Karpas-422 (cell line): ENCODE results near the gene TXNL4B. TPM values are rescaled to one million over a fixed set of nuclear protein-coding genes. Genes with fewer than 3 reads are reported as not detected.

ENCODE experiments used
- DNase-seq: peaks from one replicate; pipeline ENCODE4 v3.0.0-alpha.2; 2015
- H2AFZ ChIP-seq: fragments of 200-600 bp; sonication (generic); 2 replicates; pipeline ENCODE4 v1.6.1; 2014; ENCODE audit warnings: antibody characterized with exemption, low read length, mixed read lengths
- H3K27ac ChIP-seq: fragments of 200-600 bp; sonication (generic); 2 replicates; pipeline ENCODE4 v1.5.1; 2014; ENCODE audit warnings: mild to moderate bottlenecking, low read length, moderate library complexity
- H3K27me3 ChIP-seq: fragments of 200-600 bp; sonication (generic); 2 replicates; pipeline ENCODE4 v1.6.1; 2014; ENCODE audit warnings: low read length, mixed read lengths
- H3K36me3 ChIP-seq: fragments of 200-600 bp; sonication (generic); 2 replicates; pipeline ENCODE4 v1.6.1; 2014; ENCODE audit warnings: low read length, mixed read lengths; ENCODE audit not compliant: insufficient read depth
- H3K4me1 ChIP-seq: fragments of 200-600 bp; sonication (generic); 2 replicates; pipeline ENCODE4 v1.6.1; 2014; ENCODE audit warnings: mild to moderate bottlenecking, low read length, mixed read lengths
- H3K4me2 ChIP-seq: fragments of 200-600 bp; sonication (generic); 2 replicates; pipeline ENCODE4 v1.6.1; 2014; ENCODE audit warnings: low read length, low read depth, mild to moderate bottlenecking; ENCODE audit not compliant: poor library complexity, severe bottlenecking
- H3K4me3 ChIP-seq: fragments of 200-600 bp; sonication (generic); 2 replicates; pipeline ENCODE4 v1.5.1; 2014; ENCODE audit warnings: mild to moderate bottlenecking, antibody characterized with exemption, low read length, mixed read lengths
- H3K79me2 ChIP-seq: fragments of 200-600 bp; sonication (generic); 2 replicates; pipeline ENCODE4 v1.6.1; 2014; ENCODE audit warnings: mild to moderate bottlenecking, low read length, mixed read lengths
- H3K9ac ChIP-seq: fragments of 200-600 bp; sonication (generic); 2 replicates; pipeline ENCODE4 v1.6.0; 2014; ENCODE audit warnings: low read length
- H3K9me2 ChIP-seq: fragments of 200-600 bp; sonication (generic), shearing (Covaris generic); replicated peaks from 2 replicates; pipeline ENCODE4 v1.6.0; 2014; ENCODE audit warnings: mild to moderate bottlenecking, low read length, moderate library complexity; ENCODE audit not compliant: insufficient read depth
- H3K9me3 ChIP-seq: fragments of 300-700, 200-600 bp; sonication (generic); 2 replicates; pipeline ENCODE4 v1.6.1; 2014; ENCODE audit warnings: low read length, mixed read lengths
- H4K20me1 ChIP-seq: fragments of 200-600 bp; sonication (generic); 2 replicates; pipeline ENCODE4 v1.6.1; 2014; ENCODE audit warnings: mild to moderate bottlenecking, antibody characterized with exemption, low read length, low read depth; ENCODE audit not compliant: insufficient read depth
- total RNA-seq: library from RNA; depleted of rRNA; stranded (reverse); fragments of >200 nt; shearing (Covaris generic); gene quantifications from 2 replicates; pipeline ENCODE4 v1.2.3, GENCODE V29; 2014; ENCODE audit warnings: low replicate concordance

The TXNL4B gene
- total RNA-seq, 1 experiment from 2014 or later: 15.2 TPM

- H3K9ac ChIP-seq: no peak overlapping the region
- DNase-seq: no peak
- no peaks in the 10 kb centered on the region for H3K9me2 ChIP-seq
- no peaks in the 10 kb centered on the region for H3K9me3 ChIP-seq
- H3K36me3 ChIP-seq: no peaks in the 10 kb centered on the region
- H3K4me2 ChIP-seq: no peak overlapping the region
- no peak overlapping the region for H2AFZ ChIP-seq
- no peak overlapping the region for H3K27ac ChIP-seq
- no peaks in the 10 kb centered on the region for H3K4me1 ChIP-seq
- H3K79me2 ChIP-seq: no peaks in the 10 kb centered on the region
- no peaks in the 10 kb centered on the region for H3K27me3 ChIP-seq
- H4K20me1 ChIP-seq: no peaks in the 10 kb centered on the region
- no peak overlapping the region for H3K4me3 ChIP-seq
Observed at GRCh38 chr16:72122308-72122707, 28.9 kb upstream of the TXNL4B start.

- Histone ChIP-seq H3K79me2 (no peaks in the 10 kb centered on the region), H2AFZ (no peak overlapping the region), H3K9me2 (no peaks in the 10 kb centered on the region), H3K4me3 (no peak overlapping the region), H3K9ac (no peak overlapping the region), H3K27me3 (no peaks in the 10 kb centered on the region), H3K9me3 (no peaks in the 10 kb centered on the region), H3K27ac (no peak overlapping the region), H3K4me1 (no peaks in the 10 kb centered on the region), H3K4me2 (no peak overlapping the region), H3K36me3 (no peaks in the 10 kb centered on the region), H4K20me1 (no peaks in the 10 kb centered on the region)
- no peak for DNase-seq
Observed at GRCh38 chr16:72120026-72120425, 26.6 kb upstream of the TXNL4B start.

- H3K4me2 ChIP-seq: no peak overlapping the region
- no peaks in the 10 kb centered on the region for H4K20me1 ChIP-seq
- DNase-seq: no peak
- no peaks in the 10 kb centered on the region for H3K9me3 ChIP-seq
- no peaks in the 10 kb centered on the region for H3K9me2 ChIP-seq
- H3K9ac ChIP-seq: no peak overlapping the region
- no peaks in the 10 kb centered on the region for H3K79me2 ChIP-seq
- no peaks in the 10 kb centered on the region for H3K4me1 ChIP-seq
- peaks cover 9% of the 10 kb centered on the region; the same call in 1 of the 2 replicates for H3K36me3 ChIP-seq
- H3K27ac ChIP-seq: no peak overlapping the region
- H2AFZ ChIP-seq: no peak overlapping the region
- no peaks in the 10 kb centered on the region for H3K27me3 ChIP-seq
- H3K4me3 ChIP-seq: no peak overlapping the region
Observed at GRCh38 chr16:72113616-72113945, 20.2 kb upstream of the TXNL4B start.

GRCh38 chr16:72112906-72113615 is 19.6 kb upstream of the TXNL4B start:
- Histone ChIP-seq H3K9me2 (no peaks in the 10 kb centered on the region), H3K4me2 (no peak overlapping the region), H3K9me3 (no peaks in the 10 kb centered on the region), H3K27me3 (no peaks in the 10 kb centered on the region), H3K9ac (no peak overlapping the region), H3K4me3 (no peak overlapping the region), H2AFZ (no peak overlapping the region), H3K36me3 (peaks cover 12% of the 10 kb centered on the region; the same call in 1 of the 2 replicates), H3K4me1 (no peaks in the 10 kb centered on the region), H3K27ac (no peak overlapping the region), H3K79me2 (no peaks in the 10 kb centered on the region), H4K20me1 (no peaks in the 10 kb centered on the region)
- no peak for DNase-seq

GRCh38 chr16:72112452-72112792 is 19.0 kb upstream of the TXNL4B start:
- Histone ChIP-seq H3K79me2 (no peaks in the 10 kb centered on the region), H3K4me2 (no peak overlapping the region), H3K9me2 (no peaks in the 10 kb centered on the region), H3K36me3 (peaks cover 16% of the 10 kb centered on the region; the same call in 1 of the 2 replicates), H3K9ac (no peak overlapping the region), H3K27ac (no peak overlapping the region), H3K4me3 (no peak overlapping the region), H3K27me3 (no peaks in the 10 kb centered on the region), H3K9me3 (no peaks in the 10 kb centered on the region), H3K4me1 (no peaks in the 10 kb centered on the region), H2AFZ (no peak overlapping the region), H4K20me1 (no peaks in the 10 kb centered on the region)
- no peak for DNase-seq

- Histone ChIP-seq H3K4me1 (no peaks in the 10 kb centered on the region), H3K79me2 (no peaks in the 10 kb centered on the region), H3K4me3 (no peak overlapping the region), H3K9me2 (no peaks in the 10 kb centered on the region), H3K27me3 (no peaks in the 10 kb centered on the region), H3K27ac (no peak overlapping the region), H3K9ac (no peak overlapping the region), H4K20me1 (no peaks in the 10 kb centered on the region), H3K36me3 (peaks cover 16% of the 10 kb centered on the region; the same call in 1 of the 2 replicates), H3K9me3 (no peaks in the 10 kb centered on the region), H2AFZ (no peak overlapping the region), H3K4me2 (no peak overlapping the region)
- no peak for DNase-seq
Observed at GRCh38 chr16:72111657-72112451, 18.4 kb upstream of the TXNL4B start.

- Histone ChIP-seq H3K4me1 (no peaks in the 10 kb centered on the region), H3K9ac (no peak overlapping the region), H3K9me2 (no peaks in the 10 kb centered on the region), H3K27ac (no peak overlapping the region), H3K4me2 (no peak overlapping the region), H3K4me3 (no peak overlapping the region), H2AFZ (no peak overlapping the region), H3K36me3 (peaks cover 23% of the 10 kb centered on the region; the same call in 1 of the 2 replicates), H4K20me1 (no peaks in the 10 kb centered on the region), H3K9me3 (no peaks in the 10 kb centered on the region), H3K27me3 (no peaks in the 10 kb centered on the region), H3K79me2 (no peaks in the 10 kb centered on the region)
- DNase-seq: no peak
Observed at GRCh38 chr16:72110662-72111615, 17.5 kb upstream of the TXNL4B start.
